H1 (cell line): Measurements from ENCODE around the gene CACNA1F. TPM values are rescaled to one million over a fixed set of nuclear protein-coding genes. Genes with fewer than 3 reads are reported as not detected.
A peak's percentile ranks its signal among the peaks of the same experiment; 100 is the strongest.

Source experiments
- JUN ChIP-seq: IDR thresholded peaks from 2 replicates; pipeline ENCODE4 v1.6.1; 2011; ENCODE audit warnings: low read depth, mild to moderate bottlenecking, improper control_type of control experiment, low read length
- JUND ChIP-seq: IDR thresholded peaks from 2 replicates; pipeline ENCODE4 v1.6.1; 2011; ENCODE audit warnings: mild to moderate bottlenecking, improper control_type of control experiment, low read length
- NRF1 ChIP-seq: IDR thresholded peaks from 2 replicates; pipeline ENCODE4 v1.6.1; 2011; ENCODE audit warnings: mild to moderate bottlenecking, low read depth, low read length, improper control_type of control experiment
- SRF ChIP-seq: IDR thresholded peaks from 2 replicates; pipeline ENCODE4 v1.6.1; 2011; ENCODE audit warnings: mild to moderate bottlenecking, low read depth, low read length, moderate library complexity
- polyA plus RNA-seq, 7 experiments: library from polyadenylated mRNA; depleted of rRNA in 3 of 7; stranded (reverse) in 5 of 7; unstranded in 2 of 7; fragments of >200 nt in 5 of 7; fragments of 200-250 nt in 2 of 7; gene quantifications; 1 replicate in 5 of 7; 2 replicates in 1 of 7; 4 replicates in 1 of 7; pipeline versions ENCODE4 v1.2.1 to v1.2.3, GENCODE V29; 2011 to 2013; ENCODE audit warnings: missing spikeins in 2 of 7, mixed read lengths in 2 of 7
- total RNA-seq: library from RNA; stranded (reverse); fragmentation: NEBNext Ultra II Directional; extraction: Animal tissue kit (Norgen Biotek cat#: 25700); gene quantifications from 2 replicates; pipeline ENCODE4 v1.2.1, GENCODE V29; 2021
- TF ChIP-seq, protein P1 (sequence below), 3 experiments: IDR thresholded peaks; 1 replicate in 2 of 3; 2 replicates in 1 of 3; pipeline versions ENCODE4 v1.5.1 to v1.6.1; 2011; ENCODE audit warnings: low read length in 3 of 3, mild to moderate bottlenecking in 3 of 3, inconsistent platforms in 2 of 3, low read depth in 1 of 3, moderate library complexity in 1 of 3; ENCODE audit not compliant: insufficient read depth in 1 of 3; ENCODE audit errors: control extremely low read depth in 1 of 3

CACNA1F gene
- total and polyA plus RNA-seq, 2 of the 8 experiments (the other 6 are each of a cell fraction or from before 2014, with no cell fraction given): 0.59 to 0.84 TPM

DNA sequence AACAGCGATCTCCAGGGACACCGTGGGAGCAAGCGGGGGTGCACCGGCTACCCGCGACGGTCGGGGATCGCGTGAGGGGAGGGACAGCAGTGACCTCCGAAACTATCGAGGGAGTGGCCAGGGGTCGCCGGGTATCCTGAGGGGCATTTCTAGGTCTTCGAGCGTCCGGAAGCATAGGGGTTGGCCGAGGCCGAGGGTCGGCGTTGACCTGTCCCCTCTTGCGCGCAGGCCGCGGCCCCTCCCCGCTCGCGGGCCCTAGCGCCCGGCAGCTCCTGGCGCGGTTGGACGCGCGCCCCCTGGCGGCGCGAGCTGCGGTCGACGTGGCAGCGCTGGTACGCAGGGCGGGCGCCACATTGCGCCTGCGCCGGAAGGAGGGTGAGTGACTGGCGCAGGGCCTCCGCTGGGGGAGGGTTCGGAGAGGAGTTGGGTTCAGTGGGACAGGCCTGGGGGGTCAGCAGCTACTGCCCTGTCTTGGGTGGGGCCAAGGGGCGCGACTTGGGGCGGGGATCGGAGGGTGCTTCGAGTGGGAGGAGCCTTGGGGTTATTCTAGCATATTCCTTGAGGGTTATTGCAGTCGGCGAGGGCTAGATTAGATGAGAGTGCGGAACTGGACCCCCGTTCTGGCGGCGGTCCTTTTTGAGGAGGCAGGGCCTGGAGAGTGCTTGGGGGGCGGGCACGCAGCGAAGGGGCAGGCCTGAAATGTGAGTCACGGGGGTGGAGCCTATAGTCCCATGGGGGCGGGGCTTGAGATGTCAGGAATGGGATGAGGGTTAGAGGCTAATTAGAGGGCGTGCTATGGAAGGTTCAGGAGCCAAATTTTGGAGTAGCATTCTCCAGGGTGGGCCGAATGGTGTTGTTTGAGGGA is 69.4 kb downstream of the CACNA1F start (continued):
- TF ChIP-seq, protein P1, sequence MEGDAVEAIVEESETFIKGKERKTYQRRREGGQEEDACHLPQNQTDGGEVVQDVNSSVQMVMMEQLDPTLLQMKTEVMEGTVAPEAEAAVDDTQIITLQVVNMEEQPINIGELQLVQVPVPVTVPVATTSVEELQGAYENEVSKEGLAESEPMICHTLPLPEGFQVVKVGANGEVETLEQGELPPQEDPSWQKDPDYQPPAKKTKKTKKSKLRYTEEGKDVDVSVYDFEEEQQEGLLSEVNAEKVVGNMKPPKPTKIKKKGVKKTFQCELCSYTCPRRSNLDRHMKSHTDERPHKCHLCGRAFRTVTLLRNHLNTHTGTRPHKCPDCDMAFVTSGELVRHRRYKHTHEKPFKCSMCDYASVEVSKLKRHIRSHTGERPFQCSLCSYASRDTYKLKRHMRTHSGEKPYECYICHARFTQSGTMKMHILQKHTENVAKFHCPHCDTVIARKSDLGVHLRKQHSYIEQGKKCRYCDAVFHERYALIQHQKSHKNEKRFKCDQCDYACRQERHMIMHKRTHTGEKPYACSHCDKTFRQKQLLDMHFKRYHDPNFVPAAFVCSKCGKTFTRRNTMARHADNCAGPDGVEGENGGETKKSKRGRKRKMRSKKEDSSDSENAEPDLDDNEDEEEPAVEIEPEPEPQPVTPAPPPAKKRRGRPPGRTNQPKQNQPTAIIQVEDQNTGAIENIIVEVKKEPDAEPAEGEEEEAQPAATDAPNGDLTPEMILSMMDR (IDR thresholded peaks at IDR 0.05; ENCODE audit: control extremely low read depth in 1 of 3, insufficient read depth in 1 of 3, low read depth in 1 of 3, low read length in 3 of 3): peak in 2 of 3 experiments; percentile 70 to 73; a peak in 3 of 4 replicates
- TF ChIP-seq JUND: no peak
- TF ChIP-seq JUN: no peak
- TF ChIP-seq SRF: no peak
- peak; percentile 66 for TF ChIP-seq NRF1
